Liver (tissue), 9 donors: Measurements from ENCODE around the gene NAXE. TPM values are rescaled to one million over a fixed set of nuclear protein-coding genes. Genes with fewer than 3 reads are reported as not detected.
A peak's percentile ranks its signal among the peaks of the same experiment; 100 is the strongest.
"Not testable (repeated sequence)": the region's sequence is repeated elsewhere in the genome, so short reads cannot be mapped to it uniquely, and the experiment has no call there.

Source experiments
- DNase-seq: peaks from one replicate; pipeline ENCODE4 v3.0.0-alpha.2; 2017; ENCODE audit warnings: low spot score
- H3K27ac ChIP-seq, 2 donors: one replicate each; pipeline ENCODE4 v1.7.0; 2013; ENCODE audit warnings: inconsistent platforms in 2 of 2, low read length in 2 of 2, control low read depth in 1 of 2, low read depth in 1 of 2, mild to moderate bottlenecking in 1 of 2
- H3K27me3 ChIP-seq, 4 donors: one replicate each; pipeline versions ENCODE4 v1.6.1 to v1.7.0; 2013; ENCODE audit warnings: low read length in 3 of 4, inconsistent platforms in 1 of 4, mild to moderate bottlenecking in 1 of 4, moderate library complexity in 1 of 4; ENCODE audit not compliant: control insufficient read depth in 4 of 4, insufficient read depth in 4 of 4
- H3K36me3 ChIP-seq, 4 donors: one replicate each; pipeline versions ENCODE4 v1.6.1 to v1.7.0; 2013; ENCODE audit warnings: low read length in 3 of 4, mild to moderate bottlenecking in 3 of 4, low read depth in 1 of 4, moderate library complexity in 1 of 4; ENCODE audit not compliant: control insufficient read depth in 4 of 4, insufficient read depth in 3 of 4
- H3K4me1 ChIP-seq, 4 donors: one replicate each; pipeline versions ENCODE4 v1.6.1 to v1.7.0; 2013; ENCODE audit warnings: low read length in 3 of 4, mild to moderate bottlenecking in 3 of 4, moderate library complexity in 1 of 4; ENCODE audit not compliant: control insufficient read depth in 4 of 4, insufficient read depth in 4 of 4
- H3K4me3 ChIP-seq, 3 donors: one replicate each; pipeline versions ENCODE4 v1.6.1 to v1.7.0; 2013; ENCODE audit warnings: low read length in 3 of 3, control low read depth in 1 of 3, low read depth in 1 of 3, mild to moderate bottlenecking in 1 of 3
- H3K9ac ChIP-seq, 2 donors: one replicate each; pipeline ENCODE4 v1.7.0; 2013; ENCODE audit warnings: low read length in 2 of 2, mild to moderate bottlenecking in 2 of 2, moderate library complexity in 2 of 2, control low read depth in 1 of 2, low read depth in 1 of 2
- H3K9me3 ChIP-seq, 4 donors: one replicate each; pipeline versions ENCODE4 v1.6.1 to v1.7.0; 2013; ENCODE audit warnings: low read length in 3 of 4; ENCODE audit not compliant: control insufficient read depth in 4 of 4
- EGR1 ChIP-seq, 2 donors: IDR thresholded peaks; 2 replicates each; pipeline ENCODE4 v1.6.1; 2016 to 2018; ENCODE audit warnings: antibody characterized with exemption in 2 of 2, low read depth in 2 of 2
- FOXA1 ChIP-seq: IDR thresholded peaks from 2 replicates; pipeline ENCODE4 v1.6.1; 2016; ENCODE audit warnings: antibody characterized with exemption
- FOXA2 ChIP-seq: IDR thresholded peaks from 2 replicates; pipeline ENCODE4 v1.6.1; 2016; ENCODE audit warnings: antibody characterized with exemption
- GABPA ChIP-seq, 2 donors: IDR thresholded peaks in 1 of 2; conservative IDR thresholded peaks in 1 of 2; 2 replicates each; pipeline ENCODE4 v1.6.1; 2016; ENCODE audit warnings: antibody characterized with exemption in 2 of 2, mild to moderate bottlenecking in 1 of 2, moderate library complexity in 1 of 2
- HNF4A ChIP-seq, 2 donors: conservative IDR thresholded peaks; 2 replicates each; pipeline ENCODE4 v1.6.1; 2016; ENCODE audit warnings: antibody characterized with exemption in 2 of 2, mild to moderate bottlenecking in 2 of 2
- HNF4G ChIP-seq: IDR thresholded peaks from 2 replicates; pipeline ENCODE4 v1.6.1; 2016; ENCODE audit warnings: antibody characterized with exemption
- JUND ChIP-seq, 2 donors: IDR thresholded peaks; 2 replicates each; pipeline ENCODE4 v1.6.1; 2016; ENCODE audit warnings: antibody characterized with exemption in 2 of 2
- NR2F2 ChIP-seq: IDR thresholded peaks from 2 replicates; pipeline ENCODE4 v1.6.1; 2016; ENCODE audit warnings: antibody characterized with exemption
- RAD21 ChIP-seq, 2 donors: IDR thresholded peaks; 2 replicates each; pipeline ENCODE4 v1.6.1; 2016; ENCODE audit warnings: antibody characterized with exemption in 2 of 2, mild to moderate bottlenecking in 2 of 2
- RXRA ChIP-seq, 2 donors: IDR thresholded peaks; 2 replicates each; pipeline ENCODE4 v1.6.1; 2017 to 2018; ENCODE audit warnings: antibody characterized with exemption in 2 of 2, mild to moderate bottlenecking in 1 of 2
- SP1 ChIP-seq: IDR thresholded peaks from 2 replicates; pipeline ENCODE4 v1.6.1; 2018; ENCODE audit warnings: antibody characterized with exemption, mild to moderate bottlenecking
- TAF1 ChIP-seq: conservative IDR thresholded peaks from 2 replicates; pipeline ENCODE4 v1.6.1; 2016; ENCODE audit warnings: antibody characterized with exemption, mild to moderate bottlenecking
- YY1 ChIP-seq: IDR thresholded peaks from 2 replicates; pipeline ENCODE4 v1.6.1; 2016; ENCODE audit warnings: antibody characterized with exemption, mild to moderate bottlenecking
- WGBS: extraction: QIAGEN DNeasy Blood & Tissue Kit; methylation state at CpG from one replicate; pipeline ENCODE4 v1.1.7; 2013; 5-methylcytosine and 5-hydroxymethylcytosine counted together
- polyA plus RNA-seq, 2 donors: library from polyadenylated mRNA; stranded (reverse) in 1 of 2; unstranded in 1 of 2; fragments of 200-250 nt in 1 of 2; fragments of >200 nt in 1 of 2; fragmentation: Nextera tagmentation in 1 of 2; extraction: Ambion mirVana in 1 of 2; gene quantifications; one replicate each; pipeline versions ENCODE4 v1.2.1 to v1.2.3, GENCODE V29; 2013 to 2015
- total RNA-seq, 2 donors: library from RNA; depleted of rRNA; stranded (reverse); fragments of >200 nt; gene quantifications; one replicate each; pipeline ENCODE4 v1.2.3, GENCODE V29; 2014
- TF ChIP-seq, protein P1 (sequence below): fragments of 150-350 bp; IDR thresholded peaks from 2 replicates; pipeline ENCODE4 v1.5.1; 2017; ENCODE audit warnings: improper control_type of control experiment, low read depth, low read length; ENCODE audit not compliant: missing input control
- TF ChIP-seq, protein P2 (sequence below): IDR thresholded peaks from 2 replicates; pipeline ENCODE4 v1.6.1; 2016; ENCODE audit warnings: antibody characterized with exemption
- TF ChIP-seq, protein P3 (sequence below): IDR thresholded peaks from 2 replicates; pipeline ENCODE4 v1.6.1; 2016; ENCODE audit warnings: antibody characterized with exemption, mild to moderate bottlenecking
- TF ChIP-seq, protein P4 (sequence below): IDR thresholded peaks from 2 replicates; pipeline ENCODE4 v1.6.1; 2016; ENCODE audit warnings: antibody characterized with exemption
- TF ChIP-seq, protein P5 (sequence below): IDR thresholded peaks from 2 replicates; pipeline ENCODE4 v1.6.1; 2016; ENCODE audit warnings: antibody characterized with exemption
- donor health status: healthy.
- donor health status: healthy.
- donor health status: healthy.
- donor health status: healthy.
- donor health status: healthy.

The NAXE gene
- total and polyA plus RNA-seq, 4 donors = 20.6 to 73.8 (median 46.9) TPM

DNA sequence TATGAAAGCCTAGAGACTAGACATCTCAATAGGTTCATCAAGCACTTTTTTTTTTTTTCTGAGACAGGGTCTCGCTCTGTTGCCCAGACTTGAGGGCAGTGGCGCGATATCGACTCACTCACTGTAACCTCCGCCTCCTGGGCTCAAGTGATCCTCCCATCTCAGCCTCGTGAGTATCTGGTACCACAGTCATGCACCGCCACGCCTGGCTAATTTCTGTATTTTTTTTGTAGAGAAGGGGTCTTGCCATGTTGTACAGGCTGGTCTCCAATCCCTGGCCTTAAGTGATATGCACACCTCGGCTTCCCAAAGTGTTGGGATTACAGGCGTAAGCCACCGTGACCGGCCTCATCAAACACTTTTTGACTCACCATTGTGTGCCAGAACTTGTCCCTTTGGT, 10.3 kb downstream of the NAXE start:
- TF ChIP-seq, protein P1, sequence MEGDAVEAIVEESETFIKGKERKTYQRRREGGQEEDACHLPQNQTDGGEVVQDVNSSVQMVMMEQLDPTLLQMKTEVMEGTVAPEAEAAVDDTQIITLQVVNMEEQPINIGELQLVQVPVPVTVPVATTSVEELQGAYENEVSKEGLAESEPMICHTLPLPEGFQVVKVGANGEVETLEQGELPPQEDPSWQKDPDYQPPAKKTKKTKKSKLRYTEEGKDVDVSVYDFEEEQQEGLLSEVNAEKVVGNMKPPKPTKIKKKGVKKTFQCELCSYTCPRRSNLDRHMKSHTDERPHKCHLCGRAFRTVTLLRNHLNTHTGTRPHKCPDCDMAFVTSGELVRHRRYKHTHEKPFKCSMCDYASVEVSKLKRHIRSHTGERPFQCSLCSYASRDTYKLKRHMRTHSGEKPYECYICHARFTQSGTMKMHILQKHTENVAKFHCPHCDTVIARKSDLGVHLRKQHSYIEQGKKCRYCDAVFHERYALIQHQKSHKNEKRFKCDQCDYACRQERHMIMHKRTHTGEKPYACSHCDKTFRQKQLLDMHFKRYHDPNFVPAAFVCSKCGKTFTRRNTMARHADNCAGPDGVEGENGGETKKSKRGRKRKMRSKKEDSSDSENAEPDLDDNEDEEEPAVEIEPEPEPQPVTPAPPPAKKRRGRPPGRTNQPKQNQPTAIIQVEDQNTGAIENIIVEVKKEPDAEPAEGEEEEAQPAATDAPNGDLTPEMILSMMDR = no peak
- TF ChIP-seq RAD21 (IDR thresholded peaks at IDR 0.05) (no peak), GABPA (IDR thresholded peaks at IDR 0.05 in 1 of 2, conservative IDR thresholded peaks at IDR 0.05 in 1 of 2) (no peak), FOXA2 (no peak), FOXA1 (no peak), TAF1 (no peak), RXRA (IDR thresholded peaks at IDR 0.05) (no peak)
- TF ChIP-seq, protein P2, sequence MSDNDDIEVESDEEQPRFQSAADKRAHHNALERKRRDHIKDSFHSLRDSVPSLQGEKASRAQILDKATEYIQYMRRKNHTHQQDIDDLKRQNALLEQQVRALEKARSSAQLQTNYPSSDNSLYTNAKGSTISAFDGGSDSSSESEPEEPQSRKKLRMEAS = no peak
- no peak for DNase-seq
- WGBS = 78% methylated on average over 12 of the region's 12 CpGs
- H3K27me3 ChIP-seq = no peaks in the 10 kb centered on the region
- peak overlapping the region in 1 of 2 donors; percentile 54 for H3K27ac ChIP-seq
- peaks cover 5 to 16% (median 11%) of the 10 kb centered on the region in 4 donors for H3K4me1 ChIP-seq
- H3K4me3 ChIP-seq = peak overlapping the region in 2 of 3 donors; percentile 65 to 79
- H3K36me3 ChIP-seq = peaks cover 2 to 14% (median 5%) of the 10 kb centered on the region in 4 donors
- no peaks in the 10 kb centered on the region for H3K9me3 ChIP-seq
- peak overlapping the region in 1 of 2 donors; percentile 77 for H3K9ac ChIP-seq

DNA sequence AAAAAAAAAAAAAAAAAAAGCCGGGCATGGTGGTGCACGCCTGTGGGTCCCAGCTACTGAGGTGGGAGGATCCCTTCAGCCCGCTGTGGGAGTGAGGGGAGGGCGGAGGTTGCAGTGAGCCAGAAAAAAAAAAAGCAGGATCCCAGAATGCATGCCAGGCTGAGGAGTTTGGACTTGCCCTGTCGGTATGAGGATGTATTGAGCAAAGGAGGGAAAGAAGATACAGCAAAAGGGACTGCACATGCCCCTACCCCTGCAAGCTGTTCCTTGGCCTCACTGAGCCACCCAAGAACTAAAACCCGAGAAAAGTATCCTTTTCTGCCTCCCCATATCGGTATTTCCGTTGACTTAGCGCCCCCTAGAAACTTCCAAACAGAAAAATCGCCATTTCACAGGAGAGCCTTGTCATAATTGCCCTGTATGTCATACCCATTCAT, 11.0 kb downstream of the NAXE start:
- H3K4me3 ChIP-seq = no peak overlapping the region
- peaks cover 0 to 9% (median 4%) of the 10 kb centered on the region in 4 donors for H3K36me3 ChIP-seq
- no peak overlapping the region for H3K27ac ChIP-seq
- peaks cover 5 to 16% (median 11%) of the 10 kb centered on the region in 4 donors for H3K4me1 ChIP-seq
- DNase-seq = no peak
- H3K9me3 ChIP-seq = no peaks in the 10 kb centered on the region
- TF ChIP-seq FOXA2 (no peak), RXRA (IDR thresholded peaks at IDR 0.05) (no peak), RAD21 (IDR thresholded peaks at IDR 0.05) (no peak), TAF1 (no peak), HNF4G (no peak), NR2F2 (no peak), SP1 (no peak), FOXA1 (no peak), YY1 (no peak), JUND (IDR thresholded peaks at IDR 0.05) (no peak), EGR1 (IDR thresholded peaks at IDR 0.05; ENCODE audit: low read depth in 2 of 2) (no peak), HNF4A (conservative IDR thresholded peaks at IDR 0.05) (no peak), GABPA (IDR thresholded peaks at IDR 0.05 in 1 of 2, conservative IDR thresholded peaks at IDR 0.05 in 1 of 2) (no peak)
- TF ChIP-seq, protein P3, sequence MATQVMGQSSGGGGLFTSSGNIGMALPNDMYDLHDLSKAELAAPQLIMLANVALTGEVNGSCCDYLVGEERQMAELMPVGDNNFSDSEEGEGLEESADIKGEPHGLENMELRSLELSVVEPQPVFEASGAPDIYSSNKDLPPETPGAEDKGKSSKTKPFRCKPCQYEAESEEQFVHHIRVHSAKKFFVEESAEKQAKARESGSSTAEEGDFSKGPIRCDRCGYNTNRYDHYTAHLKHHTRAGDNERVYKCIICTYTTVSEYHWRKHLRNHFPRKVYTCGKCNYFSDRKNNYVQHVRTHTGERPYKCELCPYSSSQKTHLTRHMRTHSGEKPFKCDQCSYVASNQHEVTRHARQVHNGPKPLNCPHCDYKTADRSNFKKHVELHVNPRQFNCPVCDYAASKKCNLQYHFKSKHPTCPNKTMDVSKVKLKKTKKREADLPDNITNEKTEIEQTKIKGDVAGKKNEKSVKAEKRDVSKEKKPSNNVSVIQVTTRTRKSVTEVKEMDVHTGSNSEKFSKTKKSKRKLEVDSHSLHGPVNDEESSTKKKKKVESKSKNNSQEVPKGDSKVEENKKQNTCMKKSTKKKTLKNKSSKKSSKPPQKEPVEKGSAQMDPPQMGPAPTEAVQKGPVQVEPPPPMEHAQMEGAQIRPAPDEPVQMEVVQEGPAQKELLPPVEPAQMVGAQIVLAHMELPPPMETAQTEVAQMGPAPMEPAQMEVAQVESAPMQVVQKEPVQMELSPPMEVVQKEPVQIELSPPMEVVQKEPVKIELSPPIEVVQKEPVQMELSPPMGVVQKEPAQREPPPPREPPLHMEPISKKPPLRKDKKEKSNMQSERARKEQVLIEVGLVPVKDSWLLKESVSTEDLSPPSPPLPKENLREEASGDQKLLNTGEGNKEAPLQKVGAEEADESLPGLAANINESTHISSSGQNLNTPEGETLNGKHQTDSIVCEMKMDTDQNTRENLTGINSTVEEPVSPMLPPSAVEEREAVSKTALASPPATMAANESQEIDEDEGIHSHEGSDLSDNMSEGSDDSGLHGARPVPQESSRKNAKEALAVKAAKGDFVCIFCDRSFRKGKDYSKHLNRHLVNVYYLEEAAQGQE = no peak
- TF ChIP-seq, protein P4, sequence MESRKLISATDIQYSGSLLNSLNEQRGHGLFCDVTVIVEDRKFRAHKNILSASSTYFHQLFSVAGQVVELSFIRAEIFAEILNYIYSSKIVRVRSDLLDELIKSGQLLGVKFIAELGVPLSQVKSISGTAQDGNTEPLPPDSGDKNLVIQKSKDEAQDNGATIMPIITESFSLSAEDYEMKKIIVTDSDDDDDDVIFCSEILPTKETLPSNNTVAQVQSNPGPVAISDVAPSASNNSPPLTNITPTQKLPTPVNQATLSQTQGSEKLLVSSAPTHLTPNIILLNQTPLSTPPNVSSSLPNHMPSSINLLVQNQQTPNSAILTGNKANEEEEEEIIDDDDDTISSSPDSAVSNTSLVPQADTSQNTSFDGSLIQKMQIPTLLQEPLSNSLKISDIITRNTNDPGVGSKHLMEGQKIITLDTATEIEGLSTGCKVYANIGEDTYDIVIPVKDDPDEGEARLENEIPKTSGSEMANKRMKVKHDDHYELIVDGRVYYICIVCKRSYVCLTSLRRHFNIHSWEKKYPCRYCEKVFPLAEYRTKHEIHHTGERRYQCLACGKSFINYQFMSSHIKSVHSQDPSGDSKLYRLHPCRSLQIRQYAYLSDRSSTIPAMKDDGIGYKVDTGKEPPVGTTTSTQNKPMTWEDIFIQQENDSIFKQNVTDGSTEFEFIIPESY = no peak
- TF ChIP-seq, protein P2 = no peak
- TF ChIP-seq, protein P1 = no peak
- TF ChIP-seq, protein P5, sequence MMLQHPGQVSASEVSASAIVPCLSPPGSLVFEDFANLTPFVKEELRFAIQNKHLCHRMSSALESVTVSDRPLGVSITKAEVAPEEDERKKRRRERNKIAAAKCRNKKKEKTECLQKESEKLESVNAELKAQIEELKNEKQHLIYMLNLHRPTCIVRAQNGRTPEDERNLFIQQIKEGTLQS = no peak
- no peaks in the 10 kb centered on the region for H3K27me3 ChIP-seq
- no peak overlapping the region for H3K9ac ChIP-seq
- WGBS = 40% methylated on average over 10 of the region's 10 CpGs

DNA sequence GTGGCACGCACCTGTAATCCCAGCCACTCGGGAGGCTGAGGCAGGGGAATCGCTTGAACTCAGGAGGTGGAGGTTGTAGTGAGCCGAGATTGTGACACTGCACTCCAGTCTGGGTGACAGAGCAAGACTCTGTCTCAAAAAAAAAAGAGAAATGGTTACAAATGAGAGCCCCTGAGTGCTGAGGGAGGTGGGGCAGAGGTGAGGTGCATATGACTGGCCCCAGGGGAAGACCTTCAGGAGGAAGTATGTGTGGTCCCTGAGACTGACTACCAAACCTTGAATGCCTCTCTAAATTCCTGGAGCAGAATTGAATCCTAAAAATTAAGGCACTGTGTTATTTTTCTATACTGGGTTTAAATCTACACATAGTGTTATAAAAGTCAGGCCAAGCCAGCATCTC, 15.8 kb downstream of the NAXE start:
- H3K27me3 ChIP-seq, H3K36me3 ChIP-seq, DNase-seq, H3K4me3 ChIP-seq, H3K27ac ChIP-seq, H3K4me1 ChIP-seq, H3K9me3 ChIP-seq, H3K9ac ChIP-seq: not testable (repeated sequence)
- 84% methylated on average over 4 of the region's 4 CpGs for WGBS
